Omental fat pad (tissue), 4 donors: ENCODE data around the gene FAM83E. TPM values are rescaled to one million over a fixed set of nuclear protein-coding genes. Genes with fewer than 3 reads are reported as not detected.
A peak's percentile ranks its signal among the peaks of the same experiment; 100 is the strongest.

ENCODE experiments used
- ATAC-seq: fragments of 150-250 bp; one replicate; pipeline ENCODE4 v1.9.1; 2016; ENCODE audit warnings: mild to moderate bottlenecking, moderate library complexity; ENCODE audit not compliant: low FRiP score
- DNase-seq: peaks from one replicate; pipeline ENCODE4 v3.0.0-alpha.2; 2019; ENCODE audit warnings: low spot score
- total RNA-seq, 4 donors: library from RNA; depleted of rRNA; stranded (reverse); fragments of >200 nt; gene quantifications; one replicate each; pipeline ENCODE4 v1.1.0, GENCODE V29; 2016
- TF ChIP-seq, protein P1 (sequence below), 3 donors: fragments of 450-650 bp; IDR thresholded peaks; one replicate each; pipeline ENCODE4 v1.5.1; 2016 to 2017; ENCODE audit warnings: antibody characterized with exemption in 3 of 3, mild to moderate bottlenecking in 3 of 3, moderate library complexity in 2 of 3

FAM83E gene
- total RNA-seq, 4 donors from 2014 or later, result 0.47 to 1.3 TPM; not detected in 2

DNA sequence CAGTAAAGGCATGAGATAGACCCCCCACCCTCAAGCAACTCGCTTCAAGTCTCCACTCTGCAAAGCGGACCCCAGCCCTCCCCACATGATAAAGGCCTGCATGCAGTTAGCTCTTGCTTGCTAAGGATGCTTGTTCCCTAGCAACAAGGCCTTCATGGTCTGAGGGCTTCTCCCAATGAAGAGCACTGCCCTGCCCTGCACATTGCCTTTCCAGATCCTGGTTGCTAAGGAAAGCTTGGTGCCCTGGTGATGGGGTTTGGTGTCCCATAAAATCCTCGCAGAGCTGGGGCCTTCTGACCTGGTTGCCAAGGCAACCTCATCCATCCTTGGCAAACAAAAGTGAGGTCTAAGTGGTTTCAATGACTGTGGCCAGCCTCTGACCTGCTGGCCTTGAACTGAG is 16.3 kb upstream of the FAM83E start:
- DNase-seq, result no peak
- TF ChIP-seq, protein P1, sequence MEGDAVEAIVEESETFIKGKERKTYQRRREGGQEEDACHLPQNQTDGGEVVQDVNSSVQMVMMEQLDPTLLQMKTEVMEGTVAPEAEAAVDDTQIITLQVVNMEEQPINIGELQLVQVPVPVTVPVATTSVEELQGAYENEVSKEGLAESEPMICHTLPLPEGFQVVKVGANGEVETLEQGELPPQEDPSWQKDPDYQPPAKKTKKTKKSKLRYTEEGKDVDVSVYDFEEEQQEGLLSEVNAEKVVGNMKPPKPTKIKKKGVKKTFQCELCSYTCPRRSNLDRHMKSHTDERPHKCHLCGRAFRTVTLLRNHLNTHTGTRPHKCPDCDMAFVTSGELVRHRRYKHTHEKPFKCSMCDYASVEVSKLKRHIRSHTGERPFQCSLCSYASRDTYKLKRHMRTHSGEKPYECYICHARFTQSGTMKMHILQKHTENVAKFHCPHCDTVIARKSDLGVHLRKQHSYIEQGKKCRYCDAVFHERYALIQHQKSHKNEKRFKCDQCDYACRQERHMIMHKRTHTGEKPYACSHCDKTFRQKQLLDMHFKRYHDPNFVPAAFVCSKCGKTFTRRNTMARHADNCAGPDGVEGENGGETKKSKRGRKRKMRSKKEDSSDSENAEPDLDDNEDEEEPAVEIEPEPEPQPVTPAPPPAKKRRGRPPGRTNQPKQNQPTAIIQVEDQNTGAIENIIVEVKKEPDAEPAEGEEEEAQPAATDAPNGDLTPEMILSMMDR (IDR thresholded peaks at IDR 0.05), result no peak

DNA sequence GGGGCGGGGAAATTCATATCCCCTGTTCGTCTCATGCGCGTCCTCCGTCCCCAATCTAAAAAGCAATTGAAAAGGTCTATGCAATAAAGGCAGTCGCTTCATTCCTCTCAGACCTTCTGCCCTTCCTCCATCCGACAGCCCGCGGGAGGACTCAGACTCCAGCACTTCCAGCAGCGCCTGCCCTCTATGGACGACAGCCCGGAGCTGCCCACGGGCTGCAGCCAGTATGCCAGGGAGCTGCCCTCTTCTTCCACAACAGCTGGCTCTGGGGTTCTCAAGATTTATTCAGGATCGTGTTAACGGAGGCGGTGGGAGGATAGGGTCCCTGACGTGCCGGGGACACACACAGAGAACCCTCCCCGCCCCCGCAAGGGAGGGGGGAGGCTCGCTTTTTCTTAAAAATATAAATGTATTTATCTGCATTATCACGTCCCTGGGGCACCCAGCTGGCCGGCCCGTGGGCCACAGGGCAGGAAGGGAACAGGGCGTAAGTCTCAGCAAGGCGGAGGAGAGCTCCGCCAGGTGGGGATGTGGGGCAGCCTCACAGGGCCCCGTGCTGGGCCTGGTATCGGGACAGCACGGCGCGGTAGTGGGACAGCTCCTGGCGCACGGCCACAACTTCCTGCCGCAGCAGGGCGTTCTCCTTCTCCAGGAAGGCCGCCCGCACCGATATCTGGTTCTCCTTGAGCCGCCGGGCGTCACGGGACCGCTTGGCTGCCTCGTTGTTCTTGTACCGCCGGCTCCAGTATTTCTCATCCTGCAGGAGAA is 15.6 kb upstream of the FAM83E start:
- ATAC-seq (peak; percentile 8), DNase-seq (no peak)
- TF ChIP-seq, protein P1 (IDR thresholded peaks at IDR 0.05), result no peak

More for the DNA sequence above, 16.3 kb upstream of the FAM83E start:
- ATAC-seq, result no peak

DNA sequence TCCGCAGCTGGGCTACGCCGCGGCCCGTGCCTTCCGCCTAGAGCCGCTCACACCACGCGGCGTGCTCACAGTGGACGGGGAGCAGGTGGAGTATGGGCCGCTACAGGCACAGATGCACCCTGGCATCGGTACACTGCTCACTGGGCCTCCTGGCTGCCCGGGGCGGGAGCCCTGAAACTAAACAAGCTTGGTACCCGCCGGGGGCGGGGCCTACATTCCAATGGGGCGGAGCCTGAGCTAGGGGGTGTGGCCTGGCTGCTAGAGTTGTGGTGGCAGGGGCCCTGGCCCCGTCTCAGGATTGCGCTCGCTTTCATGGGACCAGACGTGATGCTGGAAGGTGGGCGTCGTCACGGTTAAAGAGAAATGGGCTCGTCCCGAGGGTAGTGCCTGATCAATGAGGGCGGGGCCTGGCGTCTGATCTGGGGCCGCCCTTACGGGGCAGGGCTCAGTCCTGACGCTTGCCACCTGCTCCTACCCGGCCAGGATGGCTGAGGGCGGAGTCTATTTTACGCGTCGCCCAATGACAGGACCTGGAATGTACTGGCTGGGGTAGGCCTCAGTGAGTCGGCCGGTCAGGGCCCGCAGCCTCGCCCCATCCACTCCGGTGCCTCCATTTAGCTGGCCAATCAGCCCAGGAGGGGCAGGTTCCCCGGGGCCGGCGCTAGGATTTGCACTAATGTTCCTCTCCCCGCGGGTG is 14.9 kb upstream of the FAM83E start:
- DNase-seq (no peak), ATAC-seq (no peak)
- TF ChIP-seq, protein P1 (IDR thresholded peaks at IDR 0.05), result no peak

DNA sequence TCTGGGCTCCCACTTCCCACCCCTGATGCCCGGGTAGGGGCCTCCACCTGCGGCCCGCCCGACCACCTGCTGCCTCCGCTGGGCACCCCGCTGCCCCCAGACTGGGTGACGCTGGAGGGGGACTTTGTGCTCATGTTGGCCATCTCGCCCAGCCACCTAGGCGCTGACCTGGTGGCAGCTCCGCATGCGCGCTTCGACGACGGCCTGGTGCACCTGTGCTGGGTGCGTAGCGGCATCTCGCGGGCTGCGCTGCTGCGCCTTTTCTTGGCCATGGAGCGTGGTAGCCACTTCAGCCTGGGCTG is 14.4 kb upstream of the FAM83E start:
- DNase-seq (no peak), ATAC-seq (no peak)
- TF ChIP-seq, protein P1 (IDR thresholded peaks at IDR 0.05), result no peak

DNA sequence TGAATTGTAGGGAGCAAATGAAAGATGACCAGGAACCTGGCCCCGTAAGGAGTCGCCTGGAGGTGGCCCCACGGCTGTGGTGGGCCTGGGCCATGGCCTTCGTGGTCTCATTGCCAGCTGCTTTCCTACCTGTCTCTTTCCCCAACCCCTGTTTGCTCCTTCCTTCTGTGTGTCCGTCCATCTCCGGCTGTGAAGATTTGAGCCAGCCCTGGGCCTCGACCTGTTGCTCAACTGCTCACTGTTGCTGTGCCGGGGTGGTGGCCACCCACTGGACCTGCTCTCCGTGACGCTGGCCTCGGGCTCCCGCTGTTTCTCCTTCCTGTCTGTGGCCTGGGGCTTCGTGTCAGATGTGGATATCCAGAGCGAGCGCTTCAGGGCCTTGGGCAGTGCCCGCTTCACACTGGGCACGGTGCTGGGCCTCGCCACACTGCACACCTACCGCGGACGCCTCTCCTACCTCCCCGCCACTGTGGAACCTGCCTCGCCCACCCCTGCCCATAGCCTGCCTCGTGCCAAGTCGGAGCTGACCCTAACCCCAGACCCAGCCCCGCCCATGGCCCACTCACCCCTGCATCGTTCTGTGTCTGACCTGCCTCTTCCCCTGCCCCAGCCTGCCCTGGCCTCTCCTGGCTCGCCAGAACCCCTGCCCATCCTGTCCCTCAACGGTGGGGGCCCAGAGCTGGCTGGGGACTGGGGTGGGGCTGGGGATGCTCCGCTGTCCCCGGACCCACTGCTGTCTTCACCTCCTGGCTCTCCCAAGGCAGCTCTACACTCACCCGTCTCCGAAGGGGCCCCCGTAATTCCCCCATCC is 13.8 kb upstream of the FAM83E start:
- DNase-seq (no peak), ATAC-seq (no peak)
- TF ChIP-seq, protein P1 (IDR thresholded peaks at IDR 0.05), result no peak

DNA sequence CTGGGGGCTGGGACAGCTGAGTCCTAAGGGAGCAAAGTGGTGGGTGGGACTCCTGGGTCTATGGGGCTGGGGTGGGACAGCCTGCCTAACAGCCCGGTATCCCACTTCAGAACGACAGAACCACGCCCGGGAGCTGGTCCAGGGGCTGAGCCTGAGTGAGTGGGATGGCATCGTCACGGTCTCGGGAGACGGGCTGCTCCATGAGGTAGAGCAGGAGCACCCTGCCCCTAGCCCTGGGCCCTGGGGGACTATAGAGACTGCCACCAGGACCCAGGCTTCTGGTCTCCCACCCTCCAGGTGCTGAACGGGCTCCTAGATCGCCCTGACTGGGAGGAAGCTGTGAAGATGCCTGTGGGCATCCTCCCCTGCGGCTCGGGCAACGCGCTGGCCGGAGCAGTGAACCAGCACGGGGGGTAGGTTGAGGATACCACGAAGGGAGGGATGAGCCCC is 13.0 kb upstream of the FAM83E start:
- TF ChIP-seq, protein P1 (IDR thresholded peaks at IDR 0.05), result no peak

More for the DNA sequence above, 13.0 kb upstream of the FAM83E start:
- ATAC-seq (no peak), DNase-seq (no peak)
